DMS79 treated with DMSO at 0.1 percent for 48 hours (cell line): ENCODE data around the gene UACA.
"Not testable (repeated sequence)": the region's sequence is repeated elsewhere in the genome, so short reads cannot be mapped to it uniquely, and the experiment has no call there.

ENCODE experiments used
- DNase-seq: peaks from one replicate; lab custom pipeline; 2025; lab: John Stamatoyannopoulos, UW

Gene UACA

DNA sequence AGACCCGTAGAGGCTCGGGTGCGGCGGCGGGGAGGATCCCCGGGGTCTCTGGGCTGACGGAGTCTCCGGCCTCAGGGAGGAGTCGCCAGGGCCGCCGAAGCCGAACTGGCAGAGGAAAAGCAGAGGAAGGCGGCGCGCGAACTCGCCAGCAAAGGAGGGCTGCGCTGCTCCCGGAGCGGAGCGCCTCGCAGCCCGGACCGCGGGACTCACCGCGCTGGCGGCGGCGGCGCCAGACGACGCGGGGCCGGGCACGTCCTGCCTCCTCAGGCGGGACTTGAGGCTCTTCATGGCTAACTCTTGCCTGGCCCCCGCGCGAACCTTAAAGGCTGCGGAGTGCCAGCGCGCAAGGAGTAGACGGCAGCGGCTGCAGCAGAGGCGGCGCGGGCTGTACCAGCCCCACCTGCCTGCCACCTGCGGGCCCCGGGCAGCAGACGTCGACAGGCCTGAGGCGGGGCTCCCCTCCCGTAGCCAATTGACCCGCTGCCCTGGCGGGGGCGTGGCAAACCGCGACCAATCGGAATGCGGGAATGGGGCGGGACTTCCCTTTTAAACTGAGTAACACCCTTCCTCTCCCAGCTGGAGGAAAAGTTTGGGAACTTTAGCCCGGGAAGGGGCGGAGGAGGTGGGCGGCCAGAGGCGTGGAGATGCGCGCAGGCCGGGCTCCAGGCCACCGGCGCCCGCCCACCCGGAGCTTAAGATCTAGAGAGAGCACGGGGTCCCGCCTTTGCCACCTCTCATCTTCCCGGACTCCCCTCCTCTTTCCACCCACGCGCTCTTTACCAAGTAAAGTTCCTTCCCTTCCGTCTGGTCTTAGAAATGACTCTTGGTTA, at the start of gene UACA:
UACA (minus strand) TSS at position 439 of the 830 bp plus-strand sequence; CDS start at position 288, 151 bp downstream.
- DNase-seq, result peak; percentile 53

- no peak for DNase-seq
Measured at GRCh38 chr15:70812827-70813364, 49.5 kb upstream of the UACA start.

- DNase-seq, result no peak
Measured at GRCh38 chr15:70810916-70811578, 47.7 kb upstream of the UACA start.

- DNase-seq, result no peak
Measured at GRCh38 chr15:70806992-70807712, 43.8 kb upstream of the UACA start.

DNA sequence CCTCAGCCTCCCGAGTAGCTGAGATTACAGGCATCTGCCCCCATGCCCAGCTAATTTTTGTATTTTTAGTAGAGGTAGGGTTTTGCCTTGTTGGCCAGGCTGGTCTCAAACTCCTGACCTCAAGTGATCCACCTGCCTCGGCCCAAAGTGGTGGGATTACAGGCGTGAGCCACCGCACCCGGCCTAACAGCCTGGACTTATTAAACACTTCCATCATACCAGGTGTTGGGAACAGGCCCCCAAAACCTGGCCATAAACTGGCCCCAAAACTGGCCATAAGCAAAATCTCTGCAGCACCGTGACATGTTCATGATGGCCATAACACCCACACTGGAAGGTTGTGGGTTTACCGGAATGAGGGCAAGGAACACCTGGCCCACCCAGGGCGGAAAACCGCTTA, 41.0 kb upstream of the UACA start:
- DNase-seq, result not testable (repeated sequence)

DNA sequence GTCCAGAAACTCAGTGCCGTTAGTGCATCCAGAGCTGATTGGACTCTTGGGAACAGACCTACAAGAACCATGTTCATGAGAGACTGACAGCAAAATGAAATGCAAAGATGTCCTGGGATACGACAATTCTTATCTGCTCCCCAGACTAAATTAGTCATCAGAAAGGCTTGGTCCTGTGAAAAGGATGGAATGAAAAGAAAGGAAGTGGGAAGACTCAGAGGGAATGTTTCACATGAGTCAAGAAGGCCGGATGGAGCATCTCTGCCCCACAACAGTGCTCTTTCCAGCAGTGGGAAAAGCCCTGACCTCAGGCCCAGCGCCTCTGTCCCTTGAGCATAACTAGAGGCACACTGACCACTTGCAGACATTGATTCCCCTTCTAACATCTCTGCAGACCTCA, 39.3 kb upstream of the UACA start:
- DNase-seq, result no peak

GRCh38 chr15:70801109-70801508, 37.8 kb upstream of the UACA start:
- no peak for DNase-seq

- DNase-seq, result peak; percentile 77
Measured at GRCh38 chr15:70799667-70800450, 36.5 kb upstream of the UACA start.

GRCh38 chr15:70797464-70797863, 34.1 kb upstream of the UACA start:
- no peak for DNase-seq

DNA sequence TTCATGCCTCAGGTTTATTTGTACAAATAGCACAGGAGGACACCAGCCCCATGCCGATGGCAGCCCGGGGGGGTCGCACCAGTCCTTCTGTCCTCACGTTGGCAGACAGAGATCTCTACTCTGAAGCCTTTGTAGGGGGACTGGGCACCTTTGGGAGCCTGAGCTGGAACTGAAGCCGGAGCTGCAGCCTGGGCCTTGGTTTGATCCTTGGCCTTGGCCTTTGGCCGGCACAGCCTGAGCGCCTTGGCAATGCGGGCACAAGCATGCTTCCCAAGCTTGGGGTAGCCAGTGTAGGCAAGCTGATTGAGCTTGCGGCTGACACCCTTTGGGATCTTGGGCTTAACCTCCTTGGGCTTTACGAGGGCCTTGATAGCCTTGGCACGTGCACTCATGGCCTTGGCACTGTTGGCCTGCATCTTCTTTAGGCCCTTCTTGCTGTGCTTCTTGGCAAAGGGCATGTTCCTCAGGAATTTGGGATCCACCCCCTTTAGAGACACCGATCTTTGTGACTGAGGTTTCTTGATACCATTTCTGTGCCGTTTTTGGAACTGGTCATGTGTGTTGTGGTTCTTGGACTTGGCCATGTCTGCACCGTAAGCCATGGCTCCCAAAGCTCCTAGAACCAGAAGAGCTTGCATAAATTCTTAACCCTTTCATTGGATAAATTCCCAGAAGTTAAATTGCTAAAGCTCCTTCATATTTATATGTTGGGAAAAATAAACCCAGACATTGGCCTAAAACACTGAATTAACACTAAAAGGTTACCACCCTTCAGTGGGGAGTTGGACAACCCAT, 33.4 kb upstream of the UACA start:
- DNase-seq, result no peak

DNA sequence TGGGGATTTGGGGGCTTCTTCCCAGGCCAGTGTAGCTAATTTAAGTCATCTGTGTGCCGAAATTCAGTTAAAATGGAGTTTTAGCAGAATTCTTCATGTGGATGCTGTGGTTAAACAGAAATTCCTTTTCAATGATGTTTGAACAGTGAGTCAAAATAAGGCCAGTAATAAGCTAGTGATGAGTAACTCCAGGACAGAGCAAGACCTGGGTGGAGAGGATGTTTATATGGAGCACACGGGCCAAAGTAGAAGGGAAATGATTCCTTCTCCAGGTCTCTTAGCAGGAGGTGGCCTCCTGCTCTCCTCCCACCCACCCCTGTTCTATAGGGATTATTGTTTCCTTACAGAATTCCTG, 31.9 kb upstream of the UACA start:
- DNase-seq, result no peak

- DNase-seq, result no peak
Measured at GRCh38 chr15:70794596-70795310, 31.4 kb upstream of the UACA start.

- no peak for DNase-seq
Measured at GRCh38 chr15:70793694-70794093, 30.3 kb upstream of the UACA start.

GRCh38 chr15:70792171-70792573, 28.8 kb upstream of the UACA start:
- DNase-seq, result no peak

GRCh38 chr15:70791259-70791658, 27.9 kb upstream of the UACA start:
- no peak for DNase-seq

GRCh38 chr15:70789213-70789612, 25.9 kb upstream of the UACA start:
- no peak for DNase-seq

- no peak for DNase-seq
Measured at GRCh38 chr15:70788114-70789049, 25.0 kb upstream of the UACA start.

DNA sequence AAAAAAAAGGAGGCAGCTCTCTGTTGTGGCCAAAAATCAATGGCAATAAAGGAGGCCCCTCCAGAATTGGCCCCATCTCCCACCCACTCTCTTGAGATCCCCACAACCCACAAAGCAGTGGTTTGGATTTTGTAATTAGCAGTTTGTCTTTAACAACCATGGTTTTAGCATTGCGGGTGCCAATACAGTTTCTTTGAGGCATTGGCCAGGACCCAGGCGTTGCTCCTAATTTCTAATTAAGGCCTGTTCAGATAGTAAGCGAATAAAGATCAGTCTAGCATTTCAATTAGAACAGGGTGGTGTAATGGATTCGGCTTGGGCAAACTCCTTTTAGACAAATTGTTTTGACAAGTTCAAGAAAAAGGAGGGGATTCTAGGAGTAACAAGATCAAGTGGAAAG, 23.6 kb upstream of the UACA start:
- DNase-seq, result no peak

GRCh38 chr15:70783610-70784022, 20.3 kb upstream of the UACA start:
- DNase-seq, result no peak
